Measurements from ENCODE around the gene AVPI1.

The AVPI1 gene, protein sequence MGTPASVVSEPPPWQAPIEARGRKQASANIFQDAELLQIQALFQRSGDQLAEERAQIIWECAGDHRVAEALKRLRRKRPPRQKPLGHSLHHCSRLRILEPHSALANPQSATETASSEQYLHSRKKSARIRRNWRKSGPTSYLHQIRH

DNA sequence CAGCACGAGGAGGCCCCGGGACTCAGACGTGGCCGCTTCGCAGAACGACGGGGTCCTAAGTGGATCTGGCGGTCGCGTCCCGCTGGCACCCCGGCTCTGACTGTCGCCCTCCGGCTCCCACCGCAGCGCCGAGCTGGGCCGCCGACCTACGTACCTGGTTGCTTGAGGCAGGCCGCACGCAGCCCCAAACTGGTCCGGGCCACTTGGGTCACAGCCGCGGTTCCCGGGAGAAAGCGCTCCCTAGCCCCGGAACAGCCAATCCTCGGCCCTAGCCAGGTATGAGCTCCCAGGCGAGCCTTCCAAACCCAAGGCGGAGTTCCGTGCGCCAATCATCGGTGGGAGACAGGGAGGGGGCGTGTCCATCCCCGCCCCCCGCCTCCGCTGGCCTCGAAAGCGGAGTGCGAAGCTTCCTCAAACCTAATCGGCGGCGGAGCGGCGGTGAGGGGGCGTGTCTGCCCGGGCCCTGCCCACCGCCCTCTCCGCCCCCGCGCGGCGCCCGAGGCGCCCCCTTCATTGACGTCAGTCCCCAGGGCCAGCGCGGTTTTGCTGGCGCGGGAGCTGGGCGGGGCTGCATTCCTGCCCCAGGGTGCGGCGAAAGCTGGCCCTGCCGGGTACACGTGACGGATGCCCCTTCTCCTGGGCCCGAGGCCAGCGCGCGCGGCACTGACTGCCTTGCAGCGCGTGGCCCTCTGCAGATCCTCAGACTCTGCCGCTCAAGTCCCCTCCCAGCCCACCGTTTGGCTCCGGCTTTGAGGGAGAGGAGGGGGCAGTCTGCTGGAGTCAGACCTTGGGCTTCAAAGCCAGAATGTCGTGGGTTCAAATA, at the start of gene AVPI1:
Gene AVPI1 (minus strand): TSS at position 280 of the 823 bp plus-strand sequence. CDS start 7,336 bp downstream, outside the sequence.
- DNase-seq: peak; percentile 96

DNA sequence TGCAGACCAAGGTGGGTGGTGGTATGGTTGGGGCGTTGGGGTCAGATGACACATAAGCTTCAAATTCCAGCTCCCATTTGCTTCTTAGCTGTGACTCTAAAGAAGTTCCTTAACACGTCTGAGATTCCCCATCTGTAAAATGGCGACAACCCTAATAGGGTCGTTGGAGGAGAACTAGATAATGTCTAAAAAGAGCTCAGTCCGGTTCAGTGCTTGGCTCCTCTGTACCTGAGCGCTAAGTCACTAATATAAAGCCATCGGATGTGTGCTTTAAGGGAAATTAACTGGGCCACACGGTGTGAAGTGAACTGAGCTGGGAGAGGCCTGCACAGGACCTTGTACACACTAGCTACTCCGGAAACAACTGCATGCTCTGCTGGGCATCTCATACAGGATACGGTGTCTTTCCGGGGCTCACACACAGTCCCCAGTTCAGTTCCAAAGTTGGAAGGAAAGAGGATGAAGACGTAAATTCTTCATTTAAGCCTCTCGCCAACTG, 49.4 kb upstream of the AVPI1 start:
- DNase-seq: no peak

DNA sequence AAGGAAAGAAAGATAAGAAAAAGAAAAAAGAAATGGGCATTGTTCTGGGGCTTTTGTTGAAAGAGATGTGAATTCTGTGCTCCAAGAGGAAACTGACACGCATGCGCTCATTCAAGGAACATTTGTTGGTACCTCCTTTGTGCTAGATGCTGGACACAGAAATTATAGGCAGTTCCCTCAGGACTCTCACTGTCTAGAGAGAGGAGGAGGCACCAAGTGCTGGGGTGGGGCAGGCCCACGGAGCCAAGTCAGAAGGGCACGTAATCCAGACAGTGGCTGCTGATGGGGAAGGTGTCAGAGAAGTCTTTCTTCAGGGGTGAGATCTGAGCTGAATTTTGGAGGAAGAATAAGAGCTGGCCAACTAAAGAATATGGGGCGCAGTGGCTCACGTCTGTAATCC, 47.0 kb upstream of the AVPI1 start:
- no peak for DNase-seq

GRCh38 chr10:97733256-97733655, 46.2 kb upstream of the AVPI1 start:
- DNase-seq: no peak

DNA sequence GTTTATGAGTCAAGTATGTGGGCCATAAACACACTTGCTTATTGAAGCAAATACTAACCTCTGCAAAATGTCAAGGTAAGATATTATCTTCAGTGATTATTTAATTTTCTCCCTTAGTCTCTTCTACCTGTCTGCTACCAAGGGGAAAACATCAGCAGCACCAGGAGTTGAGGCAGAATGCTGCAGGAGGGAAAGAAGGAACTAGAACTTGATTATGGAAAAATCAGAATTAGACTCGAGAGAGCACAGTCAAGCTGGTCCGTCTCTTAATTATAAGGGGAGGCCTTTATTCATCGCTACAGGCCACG, 45.0 kb upstream of the AVPI1 start:
- DNase-seq: no peak

- DNase-seq: peak; percentile 69
Measured at GRCh38 chr10:97731346-97732051, 44.5 kb upstream of the AVPI1 start.

DNA sequence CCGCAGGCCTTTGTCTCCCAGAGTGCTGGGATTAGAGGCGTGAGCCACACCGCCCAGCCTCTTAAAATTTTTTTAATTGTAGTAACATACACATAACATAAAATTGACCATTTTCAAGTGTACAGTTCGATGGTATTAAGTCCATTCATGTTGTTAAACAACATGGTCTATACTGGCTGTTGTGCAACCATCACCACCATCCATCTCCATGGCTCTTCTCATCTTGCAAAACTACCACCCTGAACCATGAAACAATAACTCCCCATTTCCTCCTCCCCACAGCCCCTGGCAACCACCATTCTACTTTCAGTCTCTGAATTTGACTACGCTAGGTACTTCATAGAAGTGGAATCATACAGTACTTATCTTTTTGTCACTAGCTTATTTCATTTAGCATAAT, 42.0 kb upstream of the AVPI1 start:
- DNase-seq: no peak

DNA sequence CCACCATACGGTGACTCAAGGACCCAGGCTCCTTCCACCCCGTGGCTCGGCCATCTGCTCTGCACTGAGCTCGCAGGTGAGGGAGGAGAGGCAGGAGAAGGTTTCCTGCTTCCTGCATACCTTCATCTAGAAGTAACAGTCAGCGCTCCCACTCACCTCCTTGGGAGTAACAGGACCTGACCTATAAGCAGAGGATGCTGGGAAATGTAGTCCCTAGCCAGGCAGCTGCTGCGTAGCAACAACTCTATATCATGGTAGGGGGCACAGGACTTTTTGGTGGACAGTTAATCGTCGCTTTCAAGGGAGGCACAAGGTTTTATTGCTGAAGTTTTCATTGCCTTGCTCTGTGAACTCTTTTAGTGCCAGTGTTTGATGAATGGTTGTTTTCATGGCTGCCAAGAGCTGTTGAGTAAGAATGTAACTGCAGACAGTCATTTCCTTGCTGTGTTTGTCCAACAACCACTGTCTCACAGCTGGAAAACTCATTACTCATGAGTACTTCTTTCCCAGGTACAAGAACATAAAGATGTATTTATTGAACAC, 39.7 kb upstream of the AVPI1 start:
- DNase-seq: no peak

GRCh38 chr10:97724341-97724941, 37.4 kb upstream of the AVPI1 start:
- no peak for DNase-seq

- no peak for DNase-seq
Measured at GRCh38 chr10:97723001-97723400, 36.0 kb upstream of the AVPI1 start.

GRCh38 chr10:97721871-97722780, 35.1 kb upstream of the AVPI1 start:
- DNase-seq: no peak

- DNase-seq: no peak
Measured at GRCh38 chr10:97719602-97720001, 32.6 kb upstream of the AVPI1 start.

- no peak for DNase-seq
Measured at GRCh38 chr10:97718659-97719142, 31.7 kb upstream of the AVPI1 start.

DNA sequence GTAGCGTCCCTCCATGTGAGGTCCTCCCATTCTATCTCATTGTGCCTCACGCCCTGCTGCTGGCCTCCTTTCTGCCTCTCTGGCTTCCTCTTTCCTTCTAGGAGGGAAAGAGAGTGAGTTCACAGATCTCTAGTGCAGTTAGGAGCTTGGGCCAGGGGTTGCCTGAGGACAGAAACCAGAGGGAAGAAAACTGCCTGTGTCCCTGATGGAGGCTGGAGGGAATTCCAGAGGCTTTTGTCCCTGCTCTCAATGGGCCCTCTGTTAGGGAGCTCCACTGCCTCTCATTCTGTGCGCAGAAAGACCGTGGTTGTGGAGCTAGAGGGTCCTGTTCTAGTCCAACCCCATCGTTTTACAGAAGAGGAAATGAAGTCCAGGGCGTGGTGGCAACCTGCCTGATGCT, 31.1 kb upstream of the AVPI1 start:
- no peak for DNase-seq

- no peak for DNase-seq
Measured at GRCh38 chr10:97717627-97718026, 30.6 kb upstream of the AVPI1 start.

DNA sequence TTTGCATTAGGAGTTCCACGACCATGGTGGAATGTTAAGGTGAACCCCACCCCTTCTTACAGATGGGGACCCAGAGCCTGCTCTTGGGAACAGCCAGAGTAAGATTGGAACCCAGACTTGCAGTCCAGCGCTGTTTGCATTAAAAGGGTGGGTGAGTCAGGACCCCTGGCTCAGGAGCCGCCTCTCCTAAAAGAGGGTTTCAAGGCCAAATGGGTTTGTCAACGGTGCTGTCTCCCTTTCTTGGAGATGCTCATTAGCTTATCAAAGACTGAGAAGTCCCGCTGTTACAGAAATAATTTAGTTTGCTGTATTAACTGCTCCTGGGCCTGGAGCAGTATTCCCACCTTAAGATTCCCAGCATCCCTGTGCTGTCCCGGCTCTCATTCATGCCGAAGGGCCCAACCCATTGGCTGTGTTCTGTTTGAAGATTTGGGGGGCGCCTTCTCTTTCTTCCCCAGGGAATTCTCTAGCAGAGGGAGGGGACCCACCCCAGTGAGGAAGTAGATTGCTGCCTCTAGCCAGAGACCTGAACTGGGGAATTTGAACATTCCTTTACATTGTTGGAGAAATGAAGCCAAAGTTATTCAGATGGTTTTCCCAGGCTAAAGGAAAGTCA, 28.3 kb upstream of the AVPI1 start:
- DNase-seq: no peak

DNA sequence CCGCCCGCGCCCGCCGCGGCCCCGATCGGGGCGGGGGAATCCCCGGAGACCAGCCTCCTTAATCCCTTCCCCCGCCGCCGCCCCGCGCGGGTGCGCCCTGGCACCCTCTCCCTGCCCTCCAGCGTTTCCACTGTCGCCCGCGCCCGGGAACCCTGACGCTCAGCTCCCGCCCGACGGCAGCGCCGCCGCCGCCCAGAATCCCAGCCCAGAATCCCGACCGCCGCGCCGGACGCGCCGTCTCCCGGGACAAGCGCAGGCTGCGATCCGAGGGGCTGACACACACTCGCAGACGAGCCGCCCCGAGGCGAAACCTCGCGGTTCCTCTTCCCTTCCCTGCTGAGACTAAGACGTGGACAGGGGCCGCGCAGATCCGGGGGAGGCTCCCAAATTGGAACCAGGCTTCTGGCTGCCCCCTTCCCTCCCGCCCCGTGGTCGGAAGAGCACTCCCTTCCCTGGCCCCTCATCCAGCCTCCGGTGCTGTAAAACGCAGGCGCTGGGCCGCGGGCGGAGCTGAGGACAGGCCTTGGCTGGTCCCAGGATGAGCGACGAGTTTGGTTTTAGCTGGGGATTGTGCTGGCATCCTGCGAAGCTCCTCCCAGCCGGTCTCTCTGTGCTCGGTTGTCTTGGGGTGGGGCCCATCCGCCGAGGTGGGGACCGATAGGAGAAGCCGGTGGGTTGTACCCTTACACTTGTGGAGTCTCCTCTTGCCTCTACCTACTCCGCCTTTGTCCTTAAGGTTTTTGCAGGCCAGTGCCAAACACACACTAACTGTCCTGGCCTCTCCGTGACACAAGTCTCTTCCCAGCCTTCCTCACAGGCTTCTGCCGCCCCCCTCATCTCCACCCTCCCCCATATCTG, 27.6 kb upstream of the AVPI1 start:
- DNase-seq: peak; percentile 3

DNA sequence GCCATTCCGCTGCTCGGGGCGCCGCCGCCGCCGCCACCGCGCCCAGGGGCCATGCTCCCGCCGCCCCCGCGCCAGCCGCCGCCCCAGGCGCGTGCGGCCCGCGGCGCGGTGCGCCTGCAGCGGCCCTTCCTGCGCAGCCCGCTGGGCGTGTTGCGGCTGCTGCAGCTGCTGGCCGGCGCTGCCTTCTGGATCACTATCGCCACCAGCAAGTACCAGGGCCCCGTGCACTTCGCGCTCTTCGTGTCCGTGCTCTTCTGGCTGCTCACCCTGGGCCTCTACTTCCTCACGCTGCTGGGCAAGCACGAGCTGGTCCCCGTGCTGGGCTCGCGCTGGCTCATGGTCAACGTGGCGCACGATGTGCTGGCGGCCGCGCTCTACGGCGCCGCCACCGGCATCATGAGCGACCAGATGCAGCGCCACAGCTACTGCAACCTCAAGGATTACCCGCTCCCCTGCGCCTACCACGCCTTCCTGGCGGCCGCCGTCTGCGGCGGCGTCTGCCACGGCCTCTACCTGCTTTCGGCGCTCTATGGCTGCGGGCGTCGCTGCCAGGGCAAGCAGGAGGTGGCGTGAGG, 26.9 kb upstream of the AVPI1 start:
- DNase-seq: peak; percentile 61

GRCh38 chr10:97713339-97713825, 26.3 kb upstream of the AVPI1 start, which contains the start of gene MARVELD1:
MARVELD1 (plus strand) TSS chr10:97713730; CDS start chr10:97713877, 147 bp downstream.
- no peak for DNase-seq

All from CD4-positive, alpha-beta T cell treated with Interleukin-10 for 1 hour (primary cell).